ENCODE measurements around the gene EMC10.
"Not testable (repeated sequence)": the region's sequence is repeated elsewhere in the genome, so short reads cannot be mapped to it uniquely, and the experiment has no call there.

EMC10 gene
- total RNA-seq: 71.3 to 97.9 (median 87.2) reads per million in 4 experiments

GRCh38 chr19:50476224-50476906 lies at the start of gene EMC10, which contains the start of gene GARIN5A:
Gene EMC10 (plus strand): TSS chr19:50476507. CDS start chr19:50476545, 38 bp downstream.
Gene GARIN5A (minus strand): TSS chr19:50476848. CDS start chr19:50476388, 460 bp downstream.
- DNase-seq: peak; percentile 87

- DNase-seq: no peak
Observed at GRCh38 chr19:50427318-50427925, 48.9 kb upstream of the EMC10 start.

- DNase-seq: peak; percentile 4
Observed at GRCh38 chr19:50427997-50428425, 48.3 kb upstream of the EMC10 start.

GRCh38 chr19:50428772-50429463 lies 47.4 kb upstream of the EMC10 start:
- no peak for DNase-seq

- no peak for DNase-seq
Observed at GRCh38 chr19:50430888-50431342, 45.4 kb upstream of the EMC10 start.

GRCh38 chr19:50431343-50432220 lies 44.7 kb upstream of the EMC10 start:
- peak; percentile 83 for DNase-seq

GRCh38 chr19:50432221-50433028 lies 43.9 kb upstream of the EMC10 start, which contains the start of gene MYBPC2:
Gene MYBPC2 (plus strand): TSS chr19:50432892. CDS start chr19:50432954, 62 bp downstream.
- DNase-seq: no peak

GRCh38 chr19:50433201-50434180 lies 42.8 kb upstream of the EMC10 start:
- DNase-seq: no peak

GRCh38 chr19:50434525-50434924 lies 41.8 kb upstream of the EMC10 start:
- no peak for DNase-seq

- no peak for DNase-seq
Observed at GRCh38 chr19:50435221-50435620, 41.1 kb upstream of the EMC10 start.

- no peak for DNase-seq
Observed at GRCh38 chr19:50435627-50436026, 40.7 kb upstream of the EMC10 start.

- DNase-seq: no peak
Observed at GRCh38 chr19:50437862-50438449, 38.4 kb upstream of the EMC10 start.

- not testable (repeated sequence) for DNase-seq
Observed at GRCh38 chr19:50439130-50439529, 37.2 kb upstream of the EMC10 start.

- DNase-seq: no peak
Observed at GRCh38 chr19:50444059-50444458, 32.2 kb upstream of the EMC10 start.

GRCh38 chr19:50447053-50447452 lies 29.3 kb upstream of the EMC10 start:
- no peak for DNase-seq

- DNase-seq: no peak
Observed at GRCh38 chr19:50447750-50448149, 28.6 kb upstream of the EMC10 start.

GRCh38 chr19:50449236-50449899 lies 26.9 kb upstream of the EMC10 start:
- DNase-seq: no peak

GRCh38 chr19:50450369-50451222 lies 25.7 kb upstream of the EMC10 start:
- DNase-seq: no peak
